Esophagus muscularis mucosa (tissue), 4 donors: ENCODE measurements around the gene FASTK. TPM values are rescaled to one million over a fixed set of nuclear protein-coding genes. Genes with fewer than 3 reads are reported as not detected.
A peak's percentile ranks its signal among the peaks of the same experiment; 100 is the strongest.

ENCODE experiments used
- DNase-seq: peaks from one replicate; pipeline ENCODE4 v3.0.0-alpha.2; 2017; ENCODE audit errors: extremely low spot score
- H3K27ac ChIP-seq, 4 donors: fragments of 200-600 bp; sonication (generic); replicated peaks in 1 of 4; 1 replicate in 3 of 4; 2 replicates in 1 of 4; pipeline ENCODE4 v1.5.1; 2016 to 2019; ENCODE audit warnings: mild to moderate bottlenecking in 1 of 4
- H3K27me3 ChIP-seq, 4 donors: fragments of 200-600 bp; sonication (generic); one replicate each; pipeline versions ENCODE4 v1.5.1 to v1.6.0; 2016 to 2019
- H3K36me3 ChIP-seq, 4 donors: fragments of 200-600 bp; sonication (generic); one replicate each; pipeline ENCODE4 v1.5.1; 2016 to 2019
- H3K4me1 ChIP-seq, 4 donors: fragments of 200-600 bp; sonication (generic); one replicate each; pipeline ENCODE4 v1.5.1; 2016 to 2019
- H3K4me3 ChIP-seq, 4 donors: fragments of 200-600 bp; sonication (generic); 1 replicate in 2 of 4; 2 replicates in 2 of 4; pipeline ENCODE4 v1.5.1; 2016 to 2019; ENCODE audit warnings: mild to moderate bottlenecking in 4 of 4, moderate library complexity in 1 of 4
- H3K9me3 ChIP-seq, 4 donors: fragments of 200-600 bp; sonication (generic); 1 replicate in 3 of 4; 2 replicates in 1 of 4; pipeline ENCODE4 v1.5.1; 2016 to 2019
- CTCF ChIP-seq, 3 experiments: fragments of 200-600 bp in 2 of 3; fragments of 450-650 bp in 1 of 3; sonication (generic) in 2 of 3; IDR thresholded peaks; one replicate each; pipeline ENCODE4 v1.5.1; 2017 to 2019; ENCODE audit warnings: antibody characterized with exemption in 3 of 3, mild to moderate bottlenecking in 2 of 3, moderate library complexity in 1 of 3
- EP300 ChIP-seq: sonication (generic); formaldehyde crosslinking; IDR thresholded peaks from one replicate; pipeline ENCODE4 v1.6.1; 2017; ENCODE audit warnings: antibody characterized with exemption
- POLR2A ChIP-seq: fragments of 450-650 bp; IDR thresholded peaks from one replicate; pipeline ENCODE4 v1.6.1; 2017; ENCODE audit warnings: antibody characterized with exemption, moderate library complexity, mild to moderate bottlenecking, low read depth
- POLR2AphosphoS5 ChIP-seq, 2 donors: sonication (generic); formaldehyde crosslinking; IDR thresholded peaks; one replicate each; pipeline ENCODE4 v1.6.1; 2017; ENCODE audit warnings: antibody characterized with exemption in 2 of 2
- whole genome bisulfite sequencing: methylation state at CpG from one replicate; pipeline ENCODE4 v1.1.5; 2018; 5-methylcytosine and 5-hydroxymethylcytosine counted together
- intact Hi-C: fragments of 100-400 bp; cut with DNase I; formaldehyde crosslinking; loops from one replicate; pipeline ENCODE4 v1.15.1; 2023
- total RNA-seq, 4 donors: library from RNA; depleted of rRNA; stranded (reverse); fragments of >200 nt; gene quantifications; one replicate each; pipeline versions ENCODE4 v1.1.0 to v1.2.1, GENCODE V29; 2016

Gene FASTK
- total RNA-seq, 4 donors from 2014 or later = 45.7 to 74.9 (median 60.4) TPM

GRCh38 chr7:151077705-151078232, 2.8 kb downstream of the FASTK start:
- no peak overlapping the region for H3K4me3 ChIP-seq
- peak overlapping the region in 2 of 4 donors; percentile 32 to 37 for H3K27ac ChIP-seq
- peaks cover 35 to 55% (median 45%) of the 10 kb centered on the region in 4 donors for H3K36me3 ChIP-seq
- no peak for DNase-seq
- H3K4me1 ChIP-seq = peaks cover 45 to 53% (median 51%) of the 10 kb centered on the region in 4 donors
- 25% methylated on average over 1 of the region's 10 CpGs for WGBS
- intact Hi-C loops = no loop called here
- H3K9me3 ChIP-seq = no peaks in the 10 kb centered on the region
- H3K27me3 ChIP-seq = no peaks in the 10 kb centered on the region
- no peak for TF ChIP-seq POLR2AphosphoS5 (IDR thresholded peaks at IDR 0.05)
- no peak for TF ChIP-seq CTCF (IDR thresholded peaks at IDR 0.05)
- no peak for TF ChIP-seq EP300
- no peak for TF ChIP-seq POLR2A

- intact Hi-C loops = no loop called here
- Histone ChIP-seq H3K27me3 (no peaks in the 10 kb centered on the region), H3K9me3 (no peaks in the 10 kb centered on the region), H3K4me1 (peaks cover 38 to 47% (median 44%) of the 10 kb centered on the region in 4 donors), H3K27ac (peak overlapping the region in 3 of 4 donors; percentile 11 to 37 (median 32)), H3K4me3 (no peak overlapping the region), H3K36me3 (peaks cover 42 to 62% (median 52%) of the 10 kb centered on the region in 4 donors)
- 80% methylated on average over 14 of the region's 33 CpGs for WGBS
- TF ChIP-seq POLR2AphosphoS5 (IDR thresholded peaks at IDR 0.05) (no peak), EP300 (no peak), CTCF (IDR thresholded peaks at IDR 0.05) (peak in 1 of 3 experiments; percentile 17)
- no peak for DNase-seq
Measured at GRCh38 chr7:151076863-151077704, 3.5 kb downstream of the FASTK start.

GRCh38 chr7:151075978-151076426, 4.6 kb downstream of the FASTK start:
- Histone ChIP-seq H3K4me3 (no peak overlapping the region), H3K36me3 (peaks cover 53 to 70% (median 63%) of the 10 kb centered on the region in 4 donors), H3K9me3 (no peaks in the 10 kb centered on the region), H3K27me3 (no peaks in the 10 kb centered on the region), H3K27ac (no peak overlapping the region), H3K4me1 (peaks cover 27 to 36% (median 33%) of the 10 kb centered on the region in 4 donors)
- no peak for DNase-seq
- TF ChIP-seq POLR2A (no peak), CTCF (IDR thresholded peaks at IDR 0.05) (no peak), EP300 (no peak), POLR2AphosphoS5 (IDR thresholded peaks at IDR 0.05) (no peak)
- intact Hi-C loops = no loop called here
- WGBS = 84% methylated on average over 22 of the region's 22 CpGs

GRCh38 chr7:151075662-151075971, 5.0 kb downstream of the FASTK start:
- WGBS = 84% methylated on average over 6 of the region's 7 CpGs
- Histone ChIP-seq H3K4me1 (peaks cover 25 to 35% (median 31%) of the 10 kb centered on the region in 4 donors), H3K27ac (no peak overlapping the region), H3K9me3 (no peaks in the 10 kb centered on the region), H3K36me3 (peaks cover 57 to 74% (median 67%) of the 10 kb centered on the region in 4 donors), H3K4me3 (no peak overlapping the region), H3K27me3 (no peaks in the 10 kb centered on the region)
- no peak for DNase-seq
- no peak for TF ChIP-seq POLR2AphosphoS5 (IDR thresholded peaks at IDR 0.05)
- TF ChIP-seq POLR2A = no peak
- no peak for TF ChIP-seq CTCF (IDR thresholded peaks at IDR 0.05)
- TF ChIP-seq EP300 = no peak
- intact Hi-C loops = no loop called here
